AG09319 (cell line): ENCODE data around the gene PTPRN.
"Not testable (repeated sequence)": the region's sequence is repeated elsewhere in the genome, so short reads cannot be mapped to it uniquely, and the experiment has no call there.

ENCODE experiments used
- DNase-seq: peaks from one replicate; pipeline ENCODE4 v3.0.0-alpha.2; 2010; ENCODE audit warnings: low read depth; ENCODE audit errors: extremely low read depth
- CTCF ChIP-seq: IDR thresholded peaks from 2 replicates; pipeline ENCODE4 v1.5.1; 2011; ENCODE audit warnings: low read depth, mild to moderate bottlenecking, inconsistent platforms, low read length, moderate library complexity

Gene PTPRN

GRCh38 chr2:219325657-219326315 lies 16.6 kb upstream of the PTPRN start:
- TF ChIP-seq CTCF: no peak
- DNase-seq: no peak

GRCh38 chr2:219325136-219325535 lies 15.9 kb upstream of the PTPRN start:
- TF ChIP-seq CTCF: no peak
- DNase-seq: no peak

- no peak for DNase-seq
- TF ChIP-seq CTCF: no peak
These were observed 14.2 kb upstream of the PTPRN start for GRCh38 chr2:219323434-219323833.

- no peak for TF ChIP-seq CTCF
- DNase-seq: no peak
These were observed 5.7 kb upstream of the PTPRN start for GRCh38 chr2:219314804-219315468.

- not testable (repeated sequence) for DNase-seq
These were observed 3.6 kb upstream of the PTPRN start for GRCh38 chr2:219312683-219313263.

GRCh38 chr2:219308142-219309101 lies 779 bp downstream of the PTPRN start:
- DNase-seq: no peak
- no peak; the same call in 1 of the 2 replicates for TF ChIP-seq CTCF

- DNase-seq: no peak
- TF ChIP-seq CTCF: no peak
These were observed 3.2 kb downstream of the PTPRN start for GRCh38 chr2:219306047-219306446.
